ENCODE measurements around the gene SAMD15.
"Not testable (repeated sequence)": the region's sequence is repeated elsewhere in the genome, so short reads cannot be mapped to it uniquely, and the experiment has no call there.

SAMD15 gene

GRCh38 chr14:77376771-77377501 lies at the start of gene SAMD15, which contains the start of gene TMED8:
TSS of gene SAMD15 (plus strand) at chr14:77377379. CDS start at chr14:77377419, 40 bp downstream.
TSS of gene TMED8 (minus strand) at chr14:77377094. CDS start at chr14:77377053, 41 bp downstream.
- peak; percentile 86 for DNase-seq (ENCODE audit: low read depth)

- DNase-seq (ENCODE audit: low read depth) = no peak
Observed at GRCh38 chr14:77329872-77330271, 47.3 kb upstream of the SAMD15 start.

- DNase-seq (ENCODE audit: low read depth) = no peak
Observed at GRCh38 chr14:77335576-77335975, 41.6 kb upstream of the SAMD15 start.

GRCh38 chr14:77337255-77337654 lies 39.9 kb upstream of the SAMD15 start:
- not testable (repeated sequence) for DNase-seq (ENCODE audit: low read depth)

GRCh38 chr14:77337880-77338279 lies 39.3 kb upstream of the SAMD15 start:
- no peak for DNase-seq (ENCODE audit: low read depth)

- DNase-seq (ENCODE audit: low read depth) = no peak
Observed at GRCh38 chr14:77338302-77338701, 38.9 kb upstream of the SAMD15 start.

- peak; percentile 77 for DNase-seq (ENCODE audit: low read depth)
Observed at GRCh38 chr14:77339407-77339806, 37.8 kb upstream of the SAMD15 start.

- no peak for DNase-seq (ENCODE audit: low read depth)
Observed at GRCh38 chr14:77340389-77340788, 36.8 kb upstream of the SAMD15 start.

GRCh38 chr14:77342726-77343397 lies 34.3 kb upstream of the SAMD15 start:
- DNase-seq (ENCODE audit: low read depth) = no peak

- DNase-seq (ENCODE audit: low read depth) = no peak
Observed at GRCh38 chr14:77343662-77344061, 33.5 kb upstream of the SAMD15 start.

GRCh38 chr14:77344377-77344996 lies 32.7 kb upstream of the SAMD15 start:
- no peak for DNase-seq (ENCODE audit: low read depth)

- no peak for DNase-seq (ENCODE audit: low read depth)
Observed at GRCh38 chr14:77346495-77346894, 30.7 kb upstream of the SAMD15 start.

- DNase-seq (ENCODE audit: low read depth) = no peak
Observed at GRCh38 chr14:77347751-77348150, 29.4 kb upstream of the SAMD15 start.

GRCh38 chr14:77353469-77354141 lies 23.6 kb upstream of the SAMD15 start:
- DNase-seq (ENCODE audit: low read depth) = no peak

- no peak for DNase-seq (ENCODE audit: low read depth)
Observed at GRCh38 chr14:77355811-77356210, 21.4 kb upstream of the SAMD15 start.

- DNase-seq (ENCODE audit: low read depth) = no peak
Observed at GRCh38 chr14:77356899-77357298, 20.3 kb upstream of the SAMD15 start.

GRCh38 chr14:77359626-77360025 lies 17.6 kb upstream of the SAMD15 start:
- no peak for DNase-seq (ENCODE audit: low read depth)

- no peak for DNase-seq (ENCODE audit: low read depth)
Observed at GRCh38 chr14:77364146-77364545, 13.0 kb upstream of the SAMD15 start.

- no peak for DNase-seq (ENCODE audit: low read depth)
Observed at GRCh38 chr14:77369285-77369684, 7.9 kb upstream of the SAMD15 start.

GRCh38 chr14:77372304-77372841 lies 4.8 kb upstream of the SAMD15 start:
- DNase-seq (ENCODE audit: low read depth) = peak; percentile 70

GRCh38 chr14:77375164-77375950 lies 1.8 kb upstream of the SAMD15 start:
- DNase-seq (ENCODE audit: low read depth) = no peak
